GM12872 (cell line): ENCODE results near the gene IVD.

Source experiments
- CTCF ChIP-seq: IDR thresholded peaks from 3 replicates; pipeline ENCODE4 v1.5.1; 2011; ENCODE audit warnings: low read depth, mild to moderate bottlenecking, low read length, moderate library complexity; ENCODE audit not compliant: insufficient read depth

Gene IVD

GRCh38 chr15:40436892-40437751 lies 31.5 kb downstream of the IVD start:
- TF ChIP-seq CTCF: no peak

DNA sequence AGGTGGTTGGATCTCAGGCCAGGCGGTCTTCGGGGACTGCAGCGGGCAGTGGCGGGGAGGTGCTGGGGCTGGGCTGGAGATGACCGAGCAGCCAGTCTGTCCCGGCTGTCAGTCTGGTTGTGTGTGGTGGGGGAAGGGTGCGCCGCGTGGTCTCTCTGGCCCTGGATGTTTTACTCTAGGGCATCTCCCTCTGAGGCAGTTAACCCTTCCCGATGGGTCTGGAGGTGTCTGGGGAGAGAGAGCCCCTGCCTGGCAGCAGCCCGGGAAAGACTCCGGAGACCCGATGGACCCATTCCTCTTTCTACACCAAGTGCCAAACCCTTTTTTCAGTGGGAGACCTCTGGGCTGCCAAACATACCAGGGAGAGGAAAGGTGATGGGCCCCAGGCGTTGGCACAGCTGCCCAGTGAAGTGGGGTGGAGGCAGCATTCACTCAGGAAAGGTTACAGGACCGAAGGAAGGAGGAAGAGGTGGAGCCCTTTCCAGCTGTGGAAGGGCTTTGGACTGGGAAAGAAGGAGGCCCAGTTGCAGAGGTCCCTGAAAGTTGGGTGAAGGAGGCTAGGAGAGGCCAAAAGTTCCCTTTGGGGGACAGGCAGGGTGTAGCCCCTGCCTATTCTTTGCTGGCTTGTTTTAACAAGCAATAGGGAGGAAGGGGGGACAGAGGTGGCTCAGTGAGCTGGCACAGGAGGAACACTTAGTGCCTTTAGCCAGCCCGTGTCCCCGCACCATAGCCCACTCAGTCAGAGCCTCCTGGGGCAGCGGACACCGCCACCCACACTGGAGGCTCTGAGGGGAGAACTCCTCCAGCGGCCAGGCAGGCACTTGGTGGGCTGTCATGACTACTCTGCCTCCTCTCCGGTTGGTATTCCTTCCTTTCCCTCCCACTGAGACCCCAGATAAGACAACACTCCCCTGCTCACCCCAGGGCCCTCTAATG lies 32.4 kb downstream of the IVD start:
- no peak for TF ChIP-seq CTCF

DNA sequence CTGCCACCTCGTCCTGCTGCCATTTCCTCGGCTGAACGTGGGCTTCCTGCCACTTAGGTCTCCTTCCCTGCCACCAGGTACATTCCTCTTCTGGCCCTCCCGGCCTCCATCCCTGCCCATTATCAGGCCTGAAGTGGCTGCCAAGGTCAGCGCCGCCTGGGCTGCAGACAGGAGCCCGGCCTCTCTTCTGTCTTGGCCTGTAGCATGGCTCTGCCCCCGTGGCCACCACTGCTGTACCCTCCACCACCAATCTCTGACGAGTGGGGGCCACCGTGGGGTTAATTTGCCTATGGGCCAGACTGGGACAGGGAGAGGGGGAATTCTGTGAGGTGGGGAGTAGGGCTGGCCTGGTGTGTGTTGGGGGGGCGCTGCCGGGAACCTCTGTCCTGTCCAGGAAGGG lies 33.1 kb downstream of the IVD start:
- TF ChIP-seq CTCF: no peak

- no peak for TF ChIP-seq CTCF
These were observed 33.9 kb downstream of the IVD start for GRCh38 chr15:40439461-40439959.

DNA sequence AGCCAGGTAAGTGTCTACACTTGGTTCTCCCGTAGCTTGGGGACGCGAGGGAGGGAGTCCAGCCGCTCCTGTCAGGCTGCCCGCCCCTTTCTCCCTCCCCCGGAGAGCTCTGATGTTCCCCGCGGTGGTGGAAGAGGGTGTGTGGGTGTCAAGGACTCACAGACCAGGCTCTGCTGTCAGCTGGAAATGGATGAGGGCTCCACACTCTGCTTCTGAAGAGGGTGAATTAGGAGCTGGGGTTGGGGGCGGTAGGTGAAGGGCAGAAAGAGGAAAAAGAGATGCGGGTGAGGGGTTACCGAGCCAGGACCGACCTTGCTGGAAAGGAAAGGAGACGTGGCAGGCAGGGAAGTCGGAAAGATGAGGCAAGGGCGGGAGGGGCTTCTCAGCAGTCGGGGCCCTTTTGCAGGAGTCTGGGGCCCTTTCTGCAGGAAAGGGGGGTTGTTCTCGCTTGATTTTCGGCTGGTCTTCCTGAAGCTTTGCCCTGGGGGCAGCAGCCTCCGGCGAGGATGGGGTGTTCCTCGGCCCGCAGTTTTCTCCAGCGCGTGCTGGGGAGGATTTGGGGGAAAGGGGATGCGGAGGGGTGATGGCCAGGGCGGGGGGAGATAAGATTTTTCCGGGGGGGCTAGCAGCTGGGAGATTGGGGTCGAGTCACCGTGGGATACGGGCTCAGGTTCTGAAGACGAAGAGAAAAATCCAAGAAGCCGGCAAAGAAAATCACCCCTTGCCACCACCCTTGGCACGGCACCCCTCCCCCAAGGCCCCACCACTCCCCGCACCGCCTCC lies 34.6 kb downstream of the IVD start:
- TF ChIP-seq CTCF: no peak

GRCh38 chr15:40440743-40441564 lies 35.4 kb downstream of the IVD start, which contains the start of gene BAHD1:
BAHD1 (plus strand) TSS chr15:40440953; CDS start chr15:40458465, 17,512 bp downstream.
- TF ChIP-seq CTCF: no peak
